HCT116 (cell line): ENCODE data around the gene KDELR1. TPM values are rescaled to one million over a fixed set of nuclear protein-coding genes. Genes with fewer than 3 reads are reported as not detected.
A peak's percentile ranks its signal among the peaks of the same experiment; 100 is the strongest.

Experiments
- ATAC-seq: fragments of 200-7000 bp; cut with Tn5 transposase; 2 replicates; pipeline ENCODE4 v1.9.1; 2020; ENCODE audit warnings: mild to moderate bottlenecking, moderate library complexity
- BruUV-seq: library from RNA; stranded (reverse); fragments of 400-500 nt; replicated peaks from 2 replicates; lab custom pipeline; 2021; lab: Mats Ljungman, UMichigan
- CTCF ChIA-PET: fragments of 300-600 bp; sonication (Branson Sonifier 250); formaldehyde crosslinking; loops from one replicate; lab custom pipeline; 2021; ENCODE audit warnings: antibody characterized with exemption; lab: Charles Lee
- POLR2A ChIA-PET: fragments of 300-600, 350-600 bp; sonication (Branson Sonifier 250); formaldehyde crosslinking; loops from one replicate; lab custom pipeline; 2021; ENCODE audit warnings: antibody characterized with exemption; lab: Charles Lee
- RAD21 ChIA-PET, 2 experiments: fragments of 300-600 bp; sonication (Branson Sonifier 250); formaldehyde crosslinking; loops; one replicate each; lab custom pipeline; 2023; ENCODE audit warnings: low total read pairs in 2 of 2; ENCODE audit not compliant: uncharacterized antibody in 2 of 2, unreplicated experiment in 2 of 2, low non-redundant PET in 1 of 2; lab: Charles Lee
- DNase-seq: peaks from one replicate; pipeline ENCODE4 v3.0.0-alpha.2; 2010; ENCODE audit warnings: low read depth, low spot score
- H2AFZ ChIP-seq: fragments of 200-600 bp; shearing (Covaris generic), sonication (generic); 2 replicates; pipeline ENCODE4 v1.6.1; 2017; ENCODE audit warnings: low read depth, mixed run types, mixed read lengths, antibody characterized with exemption, low read length; ENCODE audit not compliant: poor library complexity, severe bottlenecking
- H3K27ac ChIP-seq: 2 replicates; pipeline ENCODE4 v1.5.1; 2012; ENCODE audit warnings: low read depth, low read length
- H3K27me3 ChIP-seq: fragments of 200-600 bp; sonication (generic); 2 replicates; pipeline ENCODE4 v1.6.1; 2016; ENCODE audit warnings: mixed run types, low read length, mixed read lengths; ENCODE audit not compliant: insufficient read depth
- H3K36me3 ChIP-seq, 2 experiments: fragments of 200-500 bp in 1 of 2; fragments of 200-600 bp in 1 of 2; sonication (Bioruptor generic) in 1 of 2; sonication (generic) in 1 of 2; 2 replicates each; pipeline versions ENCODE4 v1.5.1 to v1.6.1; 2014 to 2016; ENCODE audit warnings: low read length in 2 of 2, inconsistent platforms in 1 of 2, mixed read lengths in 1 of 2, mixed run types in 1 of 2; ENCODE audit not compliant: insufficient read depth in 2 of 2, control insufficient read depth in 1 of 2
- H3K4me1 ChIP-seq, 2 experiments: fragments of 200-600 bp in 1 of 2; sonication (generic) in 1 of 2; 2 replicates each; pipeline versions ENCODE4 v1.5.1 to v1.6.1; 2012 to 2017; ENCODE audit warnings: low read length in 2 of 2, inconsistent platforms in 1 of 2, mild to moderate bottlenecking in 1 of 2, mixed read lengths in 1 of 2, mixed run types in 1 of 2, moderate library complexity in 1 of 2; ENCODE audit not compliant: insufficient read depth in 2 of 2, control insufficient read depth in 1 of 2
- H3K4me2 ChIP-seq: fragments of 200-600 bp; sonication (generic); 2 replicates; pipeline ENCODE4 v1.6.1; 2017; ENCODE audit warnings: mixed run types, low read length, mixed read lengths
- H3K4me3 ChIP-seq, 2 experiments: fragments of 200-600 bp in 1 of 2; sonication (generic) in 1 of 2; replicated peaks in 1 of 2; 2 replicates each; pipeline ENCODE4 v1.5.1; 2011 to 2016; ENCODE audit warnings: low read length in 2 of 2, control low read depth in 1 of 2, low read depth in 1 of 2, mild to moderate bottlenecking in 1 of 2, mixed read lengths in 1 of 2, mixed run types in 1 of 2
- H3K79me2 ChIP-seq: fragments of 200-600 bp; sonication (generic); 2 replicates; pipeline ENCODE4 v1.6.1; 2017; ENCODE audit warnings: mild to moderate bottlenecking, mixed run types, low read length, moderate library complexity, mixed read lengths; ENCODE audit not compliant: insufficient read depth
- H3K9ac ChIP-seq: fragments of 200-600 bp; sonication (generic); 2 replicates; pipeline ENCODE4 v1.6.1; 2016; ENCODE audit warnings: low read length, mixed read lengths
- H3K9me2 ChIP-seq: fragments of 200-600 bp; sonication (generic), shearing (Covaris generic); 2 replicates; pipeline ENCODE4 v1.6.1; 2017; ENCODE audit warnings: mixed run types, mild to moderate bottlenecking, moderate library complexity; ENCODE audit not compliant: insufficient read depth
- H3K9me3 ChIP-seq, 2 experiments: fragments of 200-500 bp in 1 of 2; fragments of 200-600 bp in 1 of 2; sonication (Bioruptor generic) in 1 of 2; sonication (generic) in 1 of 2; 2 replicates each; pipeline ENCODE4 v1.6.1; 2014 to 2017; ENCODE audit warnings: low read length in 2 of 2, mixed read lengths in 2 of 2, inconsistent platforms in 1 of 2, low read depth in 1 of 2, mild to moderate bottlenecking in 1 of 2, mixed run types in 1 of 2, moderate library complexity in 1 of 2; ENCODE audit not compliant: control insufficient read depth in 1 of 2, insufficient read depth in 1 of 2
- H4K20me1 ChIP-seq: fragments of 200-600 bp; sonication (generic), shearing (Covaris generic); 2 replicates; pipeline ENCODE4 v1.6.1; 2017; ENCODE audit warnings: mixed run types, mild to moderate bottlenecking, moderate library complexity; ENCODE audit not compliant: insufficient read depth
- CBX3 ChIP-seq: IDR thresholded peaks from 2 replicates; pipeline ENCODE4 v1.6.1; 2012; ENCODE audit warnings: low read depth
- CEBPB ChIP-seq: IDR thresholded peaks from 2 replicates; pipeline ENCODE4 v1.6.1; 2012; ENCODE audit warnings: low read depth
- EGR1 ChIP-seq: IDR thresholded peaks from 2 replicates; pipeline ENCODE4 v1.6.1; 2012; ENCODE audit warnings: low read depth
- ELF1 ChIP-seq: IDR thresholded peaks from 2 replicates; pipeline ENCODE4 v1.6.1; 2012; ENCODE audit warnings: low read depth, borderline replicate concordance
- EZH2phosphoT487 ChIP-seq: fragments of 200-600 bp; IDR thresholded peaks from 2 replicates; pipeline ENCODE4 v1.6.1; 2018; ENCODE audit warnings: antibody characterized with exemption, borderline replicate concordance
- FOSL1 ChIP-seq: IDR thresholded peaks from 2 replicates; pipeline ENCODE4 v1.6.1; 2012; ENCODE audit warnings: low read depth
- POLR2A ChIP-seq: IDR thresholded peaks from 2 replicates; pipeline ENCODE4 v1.7.0; 2011; ENCODE audit warnings: borderline replicate concordance; ENCODE audit not compliant: insufficient read depth, insufficient read length; ENCODE audit errors: extremely low read depth
- POLR2AphosphoS5 ChIP-seq: IDR thresholded peaks from 2 replicates; pipeline ENCODE4 v1.6.1; 2011; ENCODE audit warnings: mild to moderate bottlenecking, low read depth, low read length, moderate library complexity
- RAD21 ChIP-seq: IDR thresholded peaks from 2 replicates; pipeline ENCODE4 v1.6.1; 2012; ENCODE audit warnings: low read depth, mild to moderate bottlenecking
- REST ChIP-seq: IDR thresholded peaks from 2 replicates; pipeline ENCODE4 v1.6.1; 2012; ENCODE audit warnings: low read depth
- SIN3A ChIP-seq: IDR thresholded peaks from 2 replicates; pipeline ENCODE4 v1.6.1; 2012; ENCODE audit warnings: low read depth
- SP1 ChIP-seq: IDR thresholded peaks from 2 replicates; pipeline ENCODE4 v1.6.1; 2012; ENCODE audit warnings: low read depth
- SRF ChIP-seq: IDR thresholded peaks from 2 replicates; pipeline ENCODE4 v1.6.1; 2012; ENCODE audit warnings: low read depth
- ZBTB33 ChIP-seq: IDR thresholded peaks from 2 replicates; pipeline ENCODE4 v1.6.1; 2011; ENCODE audit warnings: mild to moderate bottlenecking, low read length, moderate library complexity; ENCODE audit not compliant: insufficient replicate concordance; ENCODE audit errors: extremely low read depth
- ZFX ChIP-seq: fragments of 450-650 bp; IDR thresholded peaks from 2 replicates; pipeline ENCODE4 v1.6.1; 2017
- ZNF274 ChIP-seq: fragments of 200-500 bp; sonication (Bioruptor generic); IDR thresholded peaks from 2 replicates; pipeline ENCODE4 v1.6.1; 2014; ENCODE audit warnings: mild to moderate bottlenecking, low read depth, low read length, inconsistent platforms
- intact Hi-C: fragments of 100-400 bp; cut with micrococcal nuclease; formaldehyde crosslinking; loops from 2 replicates; pipeline ENCODE4 v1.10.0; 2022
- total RNA-seq: library from RNA; stranded (reverse); gene quantifications from one replicate; pipeline ENCODE4 v1.2.1, GENCODE V29; 2021; ENCODE audit not compliant: unreplicated experiment
- TF ChIP-seq, protein P1 (sequence below): IDR thresholded peaks from 2 replicates; pipeline ENCODE4 v1.6.1; 2012
- TF ChIP-seq, protein P2 (sequence below), 3 experiments: fragments of 200-600 bp in 1 of 3; sonication (generic) in 1 of 3; IDR thresholded peaks in 2 of 3; conservative IDR thresholded peaks in 1 of 3; 2 replicates each; pipeline ENCODE4 v1.5.1; 2012 to 2017; ENCODE audit warnings: low read depth in 2 of 3, low read length in 2 of 3, antibody characterized with exemption in 1 of 3, borderline replicate concordance in 1 of 3, control low read depth in 1 of 3, mild to moderate bottlenecking in 1 of 3, mixed read lengths in 1 of 3, mixed run types in 1 of 3, moderate library complexity in 1 of 3; ENCODE audit not compliant: insufficient read depth in 1 of 3

KDELR1 gene
- total RNA-seq, 1 experiment from 2014 or later = 212 TPM

- intact Hi-C loops = loop anchor here (1.0 to 2.0 kb wide), 4 partner anchors 8 to 66 kb away; partner anchors contain the start of gene EMP3
- peak; percentile 97 for TF ChIP-seq RAD21
- TF ChIP-seq REST = no peak
- TF ChIP-seq, protein P1, sequence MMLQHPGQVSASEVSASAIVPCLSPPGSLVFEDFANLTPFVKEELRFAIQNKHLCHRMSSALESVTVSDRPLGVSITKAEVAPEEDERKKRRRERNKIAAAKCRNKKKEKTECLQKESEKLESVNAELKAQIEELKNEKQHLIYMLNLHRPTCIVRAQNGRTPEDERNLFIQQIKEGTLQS = no peak
- peak; percentile 81 for TF ChIP-seq POLR2AphosphoS5
- TF ChIP-seq EGR1 = peak; percentile 52; the same call in 1 of the 2 replicates
- no peak for TF ChIP-seq ZBTB33
- no peak for TF ChIP-seq ELF1
- TF ChIP-seq CEBPB = no peak
- no peak for TF ChIP-seq SIN3A
- no peak; the same call in 1 of the 2 replicates for TF ChIP-seq CBX3
- TF ChIP-seq, protein P2, sequence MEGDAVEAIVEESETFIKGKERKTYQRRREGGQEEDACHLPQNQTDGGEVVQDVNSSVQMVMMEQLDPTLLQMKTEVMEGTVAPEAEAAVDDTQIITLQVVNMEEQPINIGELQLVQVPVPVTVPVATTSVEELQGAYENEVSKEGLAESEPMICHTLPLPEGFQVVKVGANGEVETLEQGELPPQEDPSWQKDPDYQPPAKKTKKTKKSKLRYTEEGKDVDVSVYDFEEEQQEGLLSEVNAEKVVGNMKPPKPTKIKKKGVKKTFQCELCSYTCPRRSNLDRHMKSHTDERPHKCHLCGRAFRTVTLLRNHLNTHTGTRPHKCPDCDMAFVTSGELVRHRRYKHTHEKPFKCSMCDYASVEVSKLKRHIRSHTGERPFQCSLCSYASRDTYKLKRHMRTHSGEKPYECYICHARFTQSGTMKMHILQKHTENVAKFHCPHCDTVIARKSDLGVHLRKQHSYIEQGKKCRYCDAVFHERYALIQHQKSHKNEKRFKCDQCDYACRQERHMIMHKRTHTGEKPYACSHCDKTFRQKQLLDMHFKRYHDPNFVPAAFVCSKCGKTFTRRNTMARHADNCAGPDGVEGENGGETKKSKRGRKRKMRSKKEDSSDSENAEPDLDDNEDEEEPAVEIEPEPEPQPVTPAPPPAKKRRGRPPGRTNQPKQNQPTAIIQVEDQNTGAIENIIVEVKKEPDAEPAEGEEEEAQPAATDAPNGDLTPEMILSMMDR (IDR thresholded peaks at IDR 0.05 in 2 of 3, conservative IDR thresholded peaks at IDR 0.05 in 1 of 3; ENCODE audit: borderline replicate concordance in 1 of 3, insufficient read depth in 1 of 3, low read depth in 2 of 3, low read length in 2 of 3) = peak; percentile 74 to 95 (median 78)
- no peak for TF ChIP-seq FOSL1
- 0 out of 2 replicates have a peak, but pooled peaks have one; percentile 16 for TF ChIP-seq ZFX
- TF ChIP-seq POLR2A = peak; percentile 74
- TF ChIP-seq SRF = no peak
- TF ChIP-seq ZNF274 = no peak
- no peak; the same call in 1 of the 2 replicates for TF ChIP-seq SP1
- TF ChIP-seq EZH2phosphoT487 = no peak
These were observed 57.6 kb downstream of the KDELR1 start for GRCh38 chr19:48333467-48334384.

More at GRCh38 chr19:48333467-48334384, 57.6 kb downstream of the KDELR1 start:
- Histone ChIP-seq H3K4me3 (peak overlapping the region; percentile 56 to 63), H3K27ac (peak overlapping the region; percentile 75), H4K20me1 (no peaks in the 10 kb centered on the region), H3K4me2 (peak overlapping the region; percentile 97), H2AFZ (peak overlapping the region; percentile 81), H3K9ac (peak overlapping the region; percentile 70), H3K9me3 (no peaks in the 10 kb centered on the region), H3K9me2 (no peaks in the 10 kb centered on the region), H3K36me3 (peaks cover 0 to 4% of the 10 kb centered on the region in 2 experiments; a peak in 1 of 4 replicates), H3K27me3 (no peaks in the 10 kb centered on the region), H3K4me1 (peaks cover 12 to 38% of the 10 kb centered on the region in 2 experiments), H3K79me2 (no peaks in the 10 kb centered on the region)
- ATAC-seq (peak; percentile 84), DNase-seq (peak; percentile 90)
- no TSS peak for BruUV-seq
- RAD21 ChIA-PET = interaction anchor here (0.6 to 3.5 kb wide), 18 partner anchors 9 to 361 kb away, joined by 3 to 54 read pairs (median 4); partner anchors contain the start of gene EMP3 (in 1 of the 2)
- CTCF ChIA-PET = interaction anchor here (0.6 to 4.4 kb wide), 23 partner anchors 7 to 260 kb away, joined by 3 to 158 read pairs (median 4); partner anchors contain the start of genes EMP3, KDELR1, SYNGR4 and TMEM143
- POLR2A ChIA-PET = interaction anchor here (0.9 to 2.7 kb wide), 12 partner anchors 9 to 285 kb away, joined by 3 to 53 read pairs (median 5); partner anchors contain the start of genes EMP3, RPL18, SPHK2 and SYNGR4
